ENCODE results near the gene SELP.

The SELP gene

DNA sequence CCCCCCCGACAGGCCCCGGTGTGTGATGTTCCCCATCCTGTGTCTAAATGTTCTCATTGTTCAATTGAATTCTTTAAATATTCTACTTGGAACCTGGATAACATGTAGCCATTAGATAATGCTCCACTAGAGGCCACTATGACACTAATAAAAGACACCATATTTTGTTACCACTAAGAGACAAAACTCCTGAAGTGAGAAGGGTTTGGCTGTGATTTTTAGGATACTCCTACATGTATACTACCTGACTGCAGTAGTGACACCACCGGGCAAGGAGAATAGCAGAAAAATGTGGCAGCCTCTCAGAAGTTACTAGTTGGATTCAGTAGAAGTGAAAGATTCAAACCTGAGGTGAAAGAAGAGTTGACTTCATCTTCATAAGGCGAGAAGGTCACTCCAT is 79.6 kb downstream of the SELP start:
- Histone ChIP-seq H3K27ac (ENCODE audit: low read depth, low read length) (no peak overlapping the region), H3K4me3 (ENCODE audit: low read depth, low read length) (no peak overlapping the region), H3K9me3 (ENCODE audit: control insufficient read depth, insufficient read depth, low read length) (no peaks in the 10 kb centered on the region), H3K9ac (ENCODE audit: low read depth, low read length) (no peak overlapping the region), H3K36me3 (ENCODE audit: control insufficient read depth, insufficient read depth, low read length) (no peaks in the 10 kb centered on the region), H3K27me3 (ENCODE audit: control insufficient read depth, insufficient read depth, low read length) (no peaks in the 10 kb centered on the region), H3K4me1 (ENCODE audit: control insufficient read depth, insufficient read depth, low read length) (no peaks in the 10 kb centered on the region)

DNA sequence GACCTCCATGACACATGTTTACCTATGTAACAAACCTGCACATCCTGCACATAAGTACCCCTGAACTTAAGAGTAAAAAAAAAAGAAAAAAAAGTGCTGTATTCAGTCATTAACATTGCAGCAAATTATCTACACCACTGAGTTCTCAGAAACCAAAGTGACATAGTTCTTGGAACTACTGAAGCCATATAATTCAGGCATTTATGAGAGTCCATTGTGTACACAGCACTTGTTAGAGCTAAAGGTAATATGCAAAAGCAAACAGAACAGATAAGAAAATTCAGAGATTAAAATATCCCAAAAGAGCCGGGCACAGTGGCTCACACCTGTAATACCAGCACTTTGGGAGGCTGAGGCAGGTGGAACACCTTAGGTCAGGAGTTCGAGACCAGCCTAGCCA is 81.6 kb downstream of the SELP start:
- no peak overlapping the region for H3K4me3 ChIP-seq (ENCODE audit: low read depth, low read length)
- H3K27ac ChIP-seq (ENCODE audit: low read depth, low read length), result no peak overlapping the region
- no peak overlapping the region for H3K9ac ChIP-seq (ENCODE audit: low read depth, low read length)
- H3K4me1 ChIP-seq (ENCODE audit: control insufficient read depth, insufficient read depth, low read length), result no peaks in the 10 kb centered on the region
- no peaks in the 10 kb centered on the region for H3K36me3 ChIP-seq (ENCODE audit: control insufficient read depth, insufficient read depth, low read length)
- no peaks in the 10 kb centered on the region for H3K27me3 ChIP-seq (ENCODE audit: control insufficient read depth, insufficient read depth, low read length)
- H3K9me3 ChIP-seq (ENCODE audit: control insufficient read depth, insufficient read depth, low read length), result no peaks in the 10 kb centered on the region

GRCh38 chr1:169546087-169546995 is 83.6 kb downstream of the SELP start:
- no peak overlapping the region for H3K27ac ChIP-seq (ENCODE audit: low read depth, low read length)
- no peaks in the 10 kb centered on the region for H3K27me3 ChIP-seq (ENCODE audit: control insufficient read depth, insufficient read depth, low read length)
- H3K4me1 ChIP-seq (ENCODE audit: control insufficient read depth, insufficient read depth, low read length), result no peaks in the 10 kb centered on the region
- no peaks in the 10 kb centered on the region for H3K9me3 ChIP-seq (ENCODE audit: control insufficient read depth, insufficient read depth, low read length)
- no peaks in the 10 kb centered on the region for H3K36me3 ChIP-seq (ENCODE audit: control insufficient read depth, insufficient read depth, low read length)
- no peak overlapping the region for H3K4me3 ChIP-seq (ENCODE audit: low read depth, low read length)
- H3K9ac ChIP-seq (ENCODE audit: low read depth, low read length), result no peak overlapping the region

- Histone ChIP-seq H3K4me3 (ENCODE audit: low read depth, low read length) (no peak overlapping the region), H3K4me1 (ENCODE audit: control insufficient read depth, insufficient read depth, low read length) (no peaks in the 10 kb centered on the region), H3K9ac (ENCODE audit: low read depth, low read length) (no peak overlapping the region), H3K36me3 (ENCODE audit: control insufficient read depth, insufficient read depth, low read length) (no peaks in the 10 kb centered on the region), H3K27me3 (ENCODE audit: control insufficient read depth, insufficient read depth, low read length) (no peaks in the 10 kb centered on the region), H3K27ac (ENCODE audit: low read depth, low read length) (no peak overlapping the region), H3K9me3 (ENCODE audit: control insufficient read depth, insufficient read depth, low read length) (no peaks in the 10 kb centered on the region)
Measured at GRCh38 chr1:169545472-169545871, 84.5 kb downstream of the SELP start.

DNA sequence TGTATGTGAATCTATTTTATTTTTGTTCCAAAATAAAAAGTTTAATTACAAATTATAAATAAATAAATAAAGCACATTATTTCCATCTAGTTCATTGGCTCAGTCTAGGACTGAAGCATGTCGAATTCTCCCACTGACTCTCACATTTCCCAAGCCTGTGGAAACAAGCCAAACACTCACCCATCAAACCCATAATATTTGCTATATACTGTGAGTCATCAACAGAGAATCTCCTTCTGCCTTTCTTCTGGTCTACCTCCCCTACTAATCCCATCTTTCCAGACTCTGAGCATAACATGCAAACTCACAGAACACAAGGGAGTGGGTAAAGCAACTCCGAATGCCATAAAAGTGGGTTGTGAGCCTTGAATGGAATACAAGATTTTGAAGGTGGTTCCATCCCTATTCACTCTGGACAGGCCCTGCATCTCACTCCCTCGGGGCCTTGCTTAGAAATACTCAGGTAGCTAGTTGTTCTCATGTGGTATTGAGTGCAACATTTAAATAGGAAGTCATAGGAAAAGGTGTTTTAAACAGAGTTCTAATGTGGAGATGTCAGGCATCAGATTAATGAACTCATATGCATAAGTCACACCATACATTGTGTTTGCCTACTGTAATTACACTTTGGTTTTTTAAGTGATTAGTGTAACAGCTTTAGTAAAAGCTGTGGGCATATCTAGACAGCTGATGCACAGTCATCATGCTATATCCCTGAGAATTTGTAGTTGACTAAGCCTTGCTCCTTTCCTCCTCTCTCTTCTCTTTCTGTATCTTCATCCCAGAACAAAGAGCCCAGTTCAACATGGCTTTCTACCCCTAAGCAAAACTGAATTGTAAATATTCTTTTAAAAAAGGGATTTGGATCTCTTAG is 90.7 kb downstream of the SELP start:
- Histone ChIP-seq H3K4me3 (ENCODE audit: low read depth, low read length) (no peak overlapping the region), H3K9ac (ENCODE audit: low read depth, low read length) (no peak overlapping the region), H3K9me3 (ENCODE audit: control insufficient read depth, insufficient read depth, low read length) (no peaks in the 10 kb centered on the region), H3K36me3 (ENCODE audit: control insufficient read depth, insufficient read depth, low read length) (no peaks in the 10 kb centered on the region), H3K4me1 (ENCODE audit: control insufficient read depth, insufficient read depth, low read length) (no peaks in the 10 kb centered on the region), H3K27me3 (ENCODE audit: control insufficient read depth, insufficient read depth, low read length) (no peaks in the 10 kb centered on the region), H3K27ac (ENCODE audit: low read depth, low read length) (no peak overlapping the region)

All from HUES48 (cell line).